HFFc6 (cell line): ENCODE measurements around the gene RAB40C. TPM values are rescaled to one million over a fixed set of nuclear protein-coding genes. Genes with fewer than 3 reads are reported as not detected.
A peak's percentile ranks its signal among the peaks of the same experiment; 100 is the strongest.

Experiments
- DNase-seq: peaks from one replicate; pipeline ENCODE4 v3.0.0-alpha.2; 2018
- H3K27ac Mint-ChIP-seq: 2 replicates; pipeline ENCODE4 v1.8.0; 2020; ENCODE audit warnings: mild to moderate bottlenecking, mixed read lengths
- H3K27me3 Mint-ChIP-seq: 2 replicates; pipeline ENCODE4 v1.8.0; 2021; ENCODE audit warnings: mild to moderate bottlenecking, moderate library complexity, mixed read lengths; ENCODE audit not compliant: insufficient read depth
- H3K36me3 Mint-ChIP-seq: 2 replicates; pipeline ENCODE4 v1.8.0; 2021; ENCODE audit warnings: low read depth, mixed read lengths
- H3K4me1 Mint-ChIP-seq: 2 replicates; pipeline ENCODE4 v1.8.0; 2020; ENCODE audit warnings: low read depth, mixed read lengths
- H3K4me3 Mint-ChIP-seq: 2 replicates; pipeline ENCODE4 v1.8.0; 2020; ENCODE audit warnings: mild to moderate bottlenecking, moderate library complexity, mixed read lengths
- H3K9me3 Mint-ChIP-seq: 2 replicates; pipeline ENCODE4 v1.8.0; 2020; ENCODE audit warnings: mild to moderate bottlenecking, mixed read lengths
- CTCF ChIP-seq: fragments of 200-600 bp; sonication (generic); IDR thresholded peaks from 2 replicates; pipeline ENCODE4 v1.5.0; 2021; ENCODE audit warnings: antibody characterized with exemption, mild to moderate bottlenecking
- total RNA-seq, 6 experiments: library from RNA; stranded (reverse); fragmentation: NEBNext Ultra II Directional; extraction: Animal tissue kit (Norgen Biotek cat#: 25700); gene quantifications; 2 replicates in 1 of 6; 3 replicates in 5 of 6; pipeline ENCODE4 v1.2.3, GENCODE V29; 2021

Gene RAB40C
- total RNA-seq, 6 experiments from 2014 or later: 11.3 to 14.8 (median 12.2) TPM

- peaks cover 8% of the 10 kb centered on the region for H3K27me3 Mint-ChIP-seq
- no peak overlapping the region for H3K27ac Mint-ChIP-seq
- no peaks in the 10 kb centered on the region for H3K4me1 Mint-ChIP-seq
- TF ChIP-seq CTCF: no peak
- H3K4me3 Mint-ChIP-seq: peak overlapping the region; percentile 62
- 0 out of 2 replicates have a peak, but pooled peaks cover 4% of the 10 kb centered on the region for H3K9me3 Mint-ChIP-seq
- no peak for DNase-seq
- no peaks in the 10 kb centered on the region for H3K36me3 Mint-ChIP-seq
These were observed 45.1 kb downstream of the RAB40C start for GRCh38 chr16:634996-635395.

DNA sequence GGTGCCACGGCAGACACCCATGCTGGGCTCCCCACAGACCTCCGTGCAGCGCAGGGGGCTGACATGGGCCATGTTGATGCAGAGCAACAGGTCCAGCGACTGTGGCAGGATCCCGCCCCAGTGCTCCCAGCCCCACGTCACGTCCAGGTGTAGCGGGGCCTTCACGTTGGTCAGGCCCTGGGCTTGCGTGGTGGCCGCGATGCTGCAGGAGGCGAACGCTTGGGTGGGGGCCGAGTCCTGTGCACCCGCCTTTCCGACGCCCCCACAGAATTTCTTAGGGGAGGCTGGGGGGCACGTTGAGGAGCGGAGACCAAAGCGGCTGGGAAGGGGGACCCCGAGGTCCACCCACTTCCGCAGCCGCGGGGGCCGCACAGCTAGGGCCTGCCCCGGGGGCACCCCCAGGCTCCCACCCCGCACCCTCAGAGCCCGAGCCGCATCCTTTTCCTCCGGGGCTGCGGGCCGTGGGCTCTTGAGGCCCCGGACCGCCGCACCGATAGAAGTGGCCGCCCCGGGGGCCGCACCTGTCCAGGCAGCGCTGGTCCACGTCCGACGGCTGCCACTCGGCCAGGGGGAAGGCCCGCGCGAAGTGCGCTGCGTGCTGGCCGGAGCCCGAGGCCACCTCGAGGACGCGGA is 45.8 kb downstream of the RAB40C start:
- Mint-ChIP-seq H3K4me3 (peak overlapping the region; percentile 90), H3K36me3 (no peaks in the 10 kb centered on the region), H3K4me1 (no peaks in the 10 kb centered on the region), H3K9me3 (0 out of 2 replicates have a peak, but pooled peaks cover 4% of the 10 kb centered on the region), H3K27ac (no peak overlapping the region), H3K27me3 (peaks cover 8% of the 10 kb centered on the region)
- no peak for TF ChIP-seq CTCF
- no peak for DNase-seq

DNA sequence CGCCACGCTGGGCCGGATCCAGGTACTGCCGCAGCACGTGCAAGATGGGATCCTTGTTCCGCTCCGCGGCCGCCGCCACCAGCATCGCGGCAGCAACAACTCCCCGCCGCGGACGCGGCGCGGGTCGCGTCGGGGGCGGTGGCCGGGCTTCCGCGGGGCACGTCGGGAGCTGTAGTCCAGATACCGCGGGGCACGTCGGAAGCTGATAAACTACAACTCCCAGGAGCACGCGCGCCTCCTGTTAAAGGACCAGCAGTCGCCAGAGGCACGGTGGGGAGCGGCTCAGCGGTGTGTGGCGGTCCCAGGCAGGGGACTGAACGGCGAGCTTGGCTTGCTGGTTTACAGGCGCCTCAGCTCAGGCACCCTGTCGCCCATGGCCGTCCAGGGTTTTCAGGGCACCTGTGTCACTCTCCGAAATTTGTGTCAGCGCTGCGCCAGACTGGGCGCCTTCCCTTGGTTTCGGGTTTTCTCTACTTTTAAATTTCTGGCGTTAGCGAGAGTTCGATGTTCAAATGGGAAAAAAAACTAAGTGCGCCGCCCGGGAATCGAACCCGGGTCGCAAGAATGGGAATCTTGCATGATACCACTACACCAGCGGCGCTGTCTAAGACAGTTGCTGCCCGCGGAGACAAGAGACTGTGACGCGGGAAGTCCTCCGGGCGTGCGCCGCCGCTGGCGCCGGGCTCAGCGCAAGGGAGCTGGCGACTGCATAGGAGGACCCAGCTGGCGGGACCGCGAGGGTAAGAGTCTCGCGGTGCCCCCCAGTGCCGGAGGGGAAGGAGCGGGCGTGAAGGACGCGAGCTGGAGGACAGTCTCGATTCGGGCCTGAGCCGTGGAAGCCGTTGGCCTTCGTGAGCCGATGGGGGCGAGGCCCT is 46.6 kb downstream of the RAB40C start, which contains the start of gene METTL26:
Gene METTL26, minus strand, starts transcription at position 100 of the 875 bp plus-strand sequence. Its CDS starts 15 bp downstream, at position 85.
- 0 out of 2 replicates have a peak, but pooled peaks cover 4% of the 10 kb centered on the region for H3K9me3 Mint-ChIP-seq
- DNase-seq: peak; percentile 92
- no peaks in the 10 kb centered on the region for H3K4me1 Mint-ChIP-seq
- 0 out of 2 replicates have a peak, but pooled peaks have one; percentile 4 for TF ChIP-seq CTCF
- no peaks in the 10 kb centered on the region for H3K36me3 Mint-ChIP-seq
- H3K27ac Mint-ChIP-seq: peak within 1 kb of the TSS; percentile 86
- H3K27me3 Mint-ChIP-seq: peaks cover 8% of the 10 kb centered on the region
- peak within 1 kb of the TSS; percentile 90 for H3K4me3 Mint-ChIP-seq

DNA sequence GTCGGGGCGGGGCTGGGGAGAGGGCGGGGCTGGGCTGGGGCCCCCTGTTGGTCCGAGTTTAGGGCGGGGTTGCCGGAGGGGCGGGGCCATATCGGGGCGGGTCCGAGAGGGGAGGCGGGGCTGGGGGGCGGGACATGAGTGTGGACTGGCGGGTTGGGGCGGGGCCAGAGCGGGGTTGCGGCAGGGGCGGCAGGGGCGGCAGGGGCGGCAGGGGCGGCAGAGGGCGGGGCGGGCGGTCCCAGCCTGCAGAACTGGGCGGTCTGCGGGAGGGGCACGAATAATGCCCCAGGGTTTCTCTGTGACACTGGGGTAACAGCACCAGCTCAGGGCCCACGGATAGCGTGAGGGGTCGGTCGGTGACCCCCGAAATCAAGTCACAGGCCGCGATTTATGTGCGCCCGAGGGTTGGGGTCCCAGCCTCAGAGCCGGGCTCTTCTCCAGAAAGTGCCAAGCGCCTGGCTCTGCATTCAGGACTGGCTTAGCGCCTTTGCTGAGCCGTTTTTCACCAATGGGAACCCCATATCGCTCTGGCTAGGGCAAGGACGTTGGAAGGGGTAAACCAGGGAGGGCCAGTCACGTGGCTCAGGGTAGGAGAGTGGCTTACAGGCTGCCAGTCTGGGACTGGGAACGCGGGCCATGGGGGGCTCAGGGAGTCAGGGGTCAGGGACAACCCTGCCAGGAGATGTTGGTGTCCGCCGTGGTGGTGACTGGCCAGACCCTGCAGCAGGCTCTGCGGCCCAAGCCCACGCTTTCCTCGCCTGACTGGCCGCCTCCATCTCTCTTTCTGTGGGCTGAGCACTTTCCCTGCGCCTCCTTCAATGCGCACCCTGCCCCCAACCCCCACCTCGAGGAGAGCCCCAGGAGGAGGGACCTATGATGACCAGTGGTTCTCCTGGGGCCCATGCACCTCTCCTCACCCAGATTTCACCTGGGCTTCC is 47.5 kb downstream of the RAB40C start:
- H3K9me3 Mint-ChIP-seq: 0 out of 2 replicates have a peak, but pooled peaks cover 4% of the 10 kb centered on the region
- H3K4me3 Mint-ChIP-seq: peak overlapping the region; percentile 90
- H3K36me3 Mint-ChIP-seq: no peaks in the 10 kb centered on the region
- H3K27ac Mint-ChIP-seq: peak overlapping the region; percentile 86
- H3K27me3 Mint-ChIP-seq: peaks cover 8% of the 10 kb centered on the region
- no peaks in the 10 kb centered on the region for H3K4me1 Mint-ChIP-seq
- no peak for DNase-seq
- TF ChIP-seq CTCF: no peak

DNA sequence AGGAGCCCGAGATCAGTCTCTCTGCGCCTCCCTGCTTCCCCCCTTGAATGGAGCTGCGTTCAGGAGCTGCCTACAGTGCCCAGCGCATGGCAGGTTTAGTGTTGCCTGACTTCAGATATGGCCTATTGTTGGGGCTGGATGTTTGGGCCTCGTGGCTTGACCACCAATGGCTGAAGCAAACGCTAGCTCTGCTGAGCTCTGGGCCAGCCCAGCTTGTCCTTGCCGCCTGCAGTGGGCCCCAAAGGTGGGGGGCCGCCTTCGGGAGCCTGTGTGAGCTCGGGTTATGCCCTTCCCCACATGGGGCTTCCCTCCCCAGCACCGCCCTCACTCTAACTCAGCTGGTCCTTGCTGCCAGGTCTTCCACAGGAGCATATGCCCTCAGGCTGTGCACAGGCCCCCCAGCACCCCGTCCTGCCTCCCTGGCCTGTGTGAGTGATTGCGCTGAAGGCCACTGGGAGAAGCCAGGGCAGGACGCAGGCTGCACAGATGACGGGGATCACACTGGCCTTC is 48.2 kb downstream of the RAB40C start:
- H3K4me3 Mint-ChIP-seq: no peak overlapping the region

More for the DNA sequence above, 48.2 kb downstream of the RAB40C start:
- Mint-ChIP-seq H3K27me3 (peaks cover 8% of the 10 kb centered on the region), H3K36me3 (no peaks in the 10 kb centered on the region), H3K4me1 (no peaks in the 10 kb centered on the region), H3K9me3 (0 out of 2 replicates have a peak, but pooled peaks cover 4% of the 10 kb centered on the region), H3K27ac (no peak overlapping the region)
- no peak for TF ChIP-seq CTCF
- DNase-seq: no peak
